H1 (cell line): Measurements from ENCODE around the gene SLC4A1. TPM values are rescaled to one million over a fixed set of nuclear protein-coding genes. Genes with fewer than 3 reads are reported as not detected.

Experiments used
- ATF2 ChIP-seq: IDR thresholded peaks from 2 replicates; pipeline ENCODE4 v1.6.1; 2012; ENCODE audit warnings: low read length, inconsistent platforms
- CBX8 ChIP-seq: fragments of 300-800, 300-1000 bp; sonication (generic); IDR thresholded peaks from 2 replicates; pipeline ENCODE4 v1.7.1; 2016; ENCODE audit warnings: low read depth, low read length, borderline replicate concordance
- CEBPB ChIP-seq: IDR thresholded peaks from 2 replicates; pipeline ENCODE4 v1.6.1; 2012; ENCODE audit warnings: low read depth, low read length
- EP300 ChIP-seq, 2 experiments: IDR thresholded peaks; 1 replicate in 1 of 2; 2 replicates in 1 of 2; pipeline ENCODE4 v1.6.1; 2011 to 2012; ENCODE audit warnings: low read depth in 2 of 2, low read length in 2 of 2, mild to moderate bottlenecking in 2 of 2, borderline replicate concordance in 1 of 2, inconsistent platforms in 1 of 2, moderate library complexity in 1 of 2
- EZH2 ChIP-seq: fragments of 200-600 bp; sonication (generic); IDR thresholded peaks from 2 replicates; pipeline ENCODE4 v1.7.1; 2012; ENCODE audit warnings: low read depth, mild to moderate bottlenecking, moderate library complexity, low read length, inconsistent platforms; ENCODE audit not compliant: severe bottlenecking
- JUND ChIP-seq: IDR thresholded peaks from 2 replicates; pipeline ENCODE4 v1.6.1; 2011; ENCODE audit warnings: mild to moderate bottlenecking, improper control_type of control experiment, low read length
- ZNF274 ChIP-seq: IDR thresholded peaks from 2 replicates; pipeline ENCODE4 v1.7.0; 2012; ENCODE audit warnings: low read length, borderline replicate concordance; ENCODE audit errors: extremely low read depth
- polyA plus RNA-seq, 7 experiments: library from polyadenylated mRNA; depleted of rRNA in 3 of 7; stranded (reverse) in 5 of 7; unstranded in 2 of 7; fragments of >200 nt in 5 of 7; fragments of 200-250 nt in 2 of 7; gene quantifications; 1 replicate in 5 of 7; 2 replicates in 1 of 7; 4 replicates in 1 of 7; pipeline versions ENCODE4 v1.2.1 to v1.2.3, GENCODE V29; 2011 to 2013; ENCODE audit warnings: missing spikeins in 2 of 7, mixed read lengths in 2 of 7
- total RNA-seq: library from RNA; stranded (reverse); fragmentation: NEBNext Ultra II Directional; extraction: Animal tissue kit (Norgen Biotek cat#: 25700); gene quantifications from 2 replicates; pipeline ENCODE4 v1.2.1, GENCODE V29; 2021

SLC4A1 gene
- total and polyA plus RNA-seq, 2 of the 8 experiments (the other 6 are each of a cell fraction or from before 2014, with no cell fraction given), result 0.08 TPM; not detected in 1

GRCh38 chr17:44232061-44232460 lies 35.9 kb downstream of the SLC4A1 start (continued):
- TF ChIP-seq ATF2, result no peak
- no peak for TF ChIP-seq EZH2
- no peak for TF ChIP-seq JUND
- no peak for TF ChIP-seq ZNF274
- no peak for TF ChIP-seq EP300 (IDR thresholded peaks at IDR 0.05; ENCODE audit: borderline replicate concordance in 1 of 2, low read depth in 2 of 2, low read length in 2 of 2)
- TF ChIP-seq CEBPB, result no peak
- no peak for TF ChIP-seq CBX8
